Myocyte (in vitro differentiated cells): ENCODE measurements around the gene JAK2. TPM values are rescaled to one million over a fixed set of nuclear protein-coding genes. Genes with fewer than 3 reads are reported as not detected.
"Not testable (repeated sequence)": the region's sequence is repeated elsewhere in the genome, so short reads cannot be mapped to it uniquely, and the experiment has no call there.

Experiments used
- DNase-seq: peaks from one replicate; pipeline ENCODE4 v3.0.0-alpha.2; 2012; ENCODE audit warnings: low read depth
- total RNA-seq: library from RNA; depleted of rRNA; stranded (reverse); fragments of >200 nt; gene quantifications from 2 replicates; pipeline ENCODE4 v1.2.3, GENCODE V29; 2014

The JAK2 gene
- total RNA-seq, 1 donor from 2014 or later = 13.3 TPM

GRCh38 chr9:5041390-5042115 is 56.5 kb downstream of the JAK2 start:
- DNase-seq = no peak

GRCh38 chr9:5042661-5043178 is 57.6 kb downstream of the JAK2 start:
- DNase-seq = no peak

- no peak for DNase-seq
Measured at GRCh38 chr9:5043381-5043780, 58.3 kb downstream of the JAK2 start.

GRCh38 chr9:5044160-5044559 is 59.1 kb downstream of the JAK2 start:
- DNase-seq = no peak

GRCh38 chr9:5052838-5053237 is 67.8 kb downstream of the JAK2 start:
- DNase-seq = no peak

- DNase-seq = no peak
Measured at GRCh38 chr9:5062631-5063030, 77.6 kb downstream of the JAK2 start.

GRCh38 chr9:5072871-5073270 is 87.8 kb downstream of the JAK2 start:
- DNase-seq = no peak

GRCh38 chr9:5073701-5074100 is 88.6 kb downstream of the JAK2 start:
- no peak for DNase-seq

GRCh38 chr9:5085993-5086392 is 100.9 kb downstream of the JAK2 start:
- DNase-seq = no peak

GRCh38 chr9:5089737-5090136 is 104.7 kb downstream of the JAK2 start:
- DNase-seq = no peak

- no peak for DNase-seq
Measured at GRCh38 chr9:5095795-5096194, 110.7 kb downstream of the JAK2 start.

- no peak for DNase-seq
Measured at GRCh38 chr9:5099466-5099865, 114.4 kb downstream of the JAK2 start.

- not testable (repeated sequence) for DNase-seq
Measured at GRCh38 chr9:5101127-5101526, 116.1 kb downstream of the JAK2 start.

- DNase-seq = not testable (repeated sequence)
Measured at GRCh38 chr9:5106517-5106916, 121.4 kb downstream of the JAK2 start.

GRCh38 chr9:5110867-5111681 is 126.0 kb downstream of the JAK2 start:
- DNase-seq = no peak

- no peak for DNase-seq
Measured at GRCh38 chr9:5111696-5112095, 126.6 kb downstream of the JAK2 start.

GRCh38 chr9:5112109-5112592 is 127.1 kb downstream of the JAK2 start:
- no peak for DNase-seq

- no peak for DNase-seq
Measured at GRCh38 chr9:5112646-5113045, 127.6 kb downstream of the JAK2 start.

GRCh38 chr9:5113523-5113922 is 128.5 kb downstream of the JAK2 start:
- no peak for DNase-seq

GRCh38 chr9:5113994-5114748 is 129.1 kb downstream of the JAK2 start:
- no peak for DNase-seq

- no peak for DNase-seq
Measured at GRCh38 chr9:5122116-5122515, 137.0 kb downstream of the JAK2 start.

- no peak for DNase-seq
Measured at GRCh38 chr9:5122516-5122915, 137.4 kb downstream of the JAK2 start.
